NCI-H2107 treated with DMSO at 0.1 percent for 48 hours (cell line): ENCODE measurements around the gene RPL4.
"Not testable (repeated sequence)": the region's sequence is repeated elsewhere in the genome, so short reads cannot be mapped to it uniquely, and the experiment has no call there.

Source experiments
- DNase-seq: peaks from one replicate; lab custom pipeline; 2025; ENCODE audit not compliant: unreplicated experiment; lab: John Stamatoyannopoulos, UW

RPL4 gene

GRCh38 chr15:66504563-66505429, at the start of gene RPL4, which contains the start of gene ZWILCH:
TSS of gene RPL4 (minus strand) at chr15:66504855. CDS start at chr15:66504790, 65 bp downstream.
TSS of gene ZWILCH (plus strand) at chr15:66505326. CDS start at chr15:66505339, 13 bp downstream.
- peak; percentile 59 for DNase-seq

GRCh38 chr15:66545255-66545654, 40.6 kb upstream of the RPL4 start:
- DNase-seq: no peak

- DNase-seq: no peak
These were observed 38.2 kb upstream of the RPL4 start for GRCh38 chr15:66542896-66543295.

- DNase-seq: no peak
These were observed 30.4 kb upstream of the RPL4 start for GRCh38 chr15:66535056-66535455.

- no peak for DNase-seq
These were observed 20.2 kb upstream of the RPL4 start for GRCh38 chr15:66524838-66525237.

GRCh38 chr15:66523926-66524325, 19.3 kb upstream of the RPL4 start:
- DNase-seq: no peak

GRCh38 chr15:66515901-66516322, 11.3 kb upstream of the RPL4 start:
- no peak for DNase-seq

- DNase-seq: no peak
These were observed 9.9 kb upstream of the RPL4 start for GRCh38 chr15:66514586-66514985.

GRCh38 chr15:66508293-66508883, 3.7 kb upstream of the RPL4 start:
- DNase-seq: no peak

GRCh38 chr15:66505818-66506217, 1.2 kb upstream of the RPL4 start:
- DNase-seq: no peak

- DNase-seq: no peak
These were observed 766 bp upstream of the RPL4 start for GRCh38 chr15:66505430-66505811.

- DNase-seq: no peak
These were observed 684 bp downstream of the RPL4 start for GRCh38 chr15:66503780-66504562.

GRCh38 chr15:66503041-66503648, 1.5 kb downstream of the RPL4 start:
- not testable (repeated sequence) for DNase-seq

GRCh38 chr15:66502491-66502890, 2.2 kb downstream of the RPL4 start:
- no peak for DNase-seq

- not testable (repeated sequence) for DNase-seq
These were observed 4.3 kb downstream of the RPL4 start for GRCh38 chr15:66500346-66500745.

- DNase-seq: no peak
These were observed 5.9 kb downstream of the RPL4 start for GRCh38 chr15:66498501-66499386.

GRCh38 chr15:66497502-66498455, 6.9 kb downstream of the RPL4 start, which contains the start of gene SNAPC5:
TSS of gene SNAPC5 (minus strand) at chr15:66497762. CDS start at chr15:66497731, 31 bp downstream.
- peak; percentile 55 for DNase-seq

GRCh38 chr15:66496951-66497501, 7.6 kb downstream of the RPL4 start:
- no peak for DNase-seq

- no peak for DNase-seq
These were observed 10.4 kb downstream of the RPL4 start for GRCh38 chr15:66494262-66494661.
